B cell (primary cell): ENCODE measurements around the gene ASPHD1. TPM values are rescaled to one million over a fixed set of nuclear protein-coding genes. Genes with fewer than 3 reads are reported as not detected.

ENCODE experiments used
- ATAC-seq: fragments of 200-7000 bp; cut with Tn5 transposase; one replicate; pipeline ENCODE4 v1.10.0; 2021; ENCODE audit warnings: low read depth, mild to moderate bottlenecking, moderate number of reproducible peaks, moderate library complexity
- CTCF ChIA-PET: fragments of 350-600 bp; sonication (Branson Sonifier 250); formaldehyde crosslinking; loops from one replicate; lab custom pipeline; 2021; ENCODE audit warnings: antibody characterized with exemption, inconsistent platforms; lab: Charles Lee
- POLR2A ChIA-PET: fragments of 350-600 bp; sonication (Branson Sonifier 250); formaldehyde crosslinking; loops from one replicate; lab custom pipeline; 2021; ENCODE audit warnings: antibody characterized with exemption; lab: Charles Lee
- DNase-seq: peaks from one replicate; pipeline ENCODE4 v3.0.0; 2013
- H2AFZ ChIP-seq: 2 replicates; pipeline ENCODE4 v1.6.1; 2012; ENCODE audit warnings: mild to moderate bottlenecking, low read depth, low read length; ENCODE audit not compliant: insufficient read depth, poor library complexity, severe bottlenecking
- H3K27ac ChIP-seq, 2 donors: 1 replicate in 1 of 2; 2 replicates in 1 of 2; pipeline ENCODE4 v1.5.1; 2012 to 2013; ENCODE audit warnings: low read length in 2 of 2, mild to moderate bottlenecking in 2 of 2, moderate library complexity in 1 of 2
- H3K27me3 ChIP-seq, 4 experiments: fragments of 200-600 bp in 1 of 4; sonication (generic) in 1 of 4; replicated peaks in 1 of 4; 1 replicate in 2 of 4; 2 replicates in 2 of 4; pipeline versions ENCODE4 v1.6.1 to v1.7.0; 2013 to 2016; ENCODE audit warnings: low read length in 3 of 4, mild to moderate bottlenecking in 2 of 4, mixed read lengths in 1 of 4, moderate library complexity in 1 of 4; ENCODE audit not compliant: insufficient read depth in 4 of 4, control insufficient read depth in 3 of 4; ENCODE audit errors: control extremely low read depth in 1 of 4
- H3K36me3 ChIP-seq, 2 experiments: replicated peaks in 1 of 2; 1 replicate in 1 of 2; 2 replicates in 1 of 2; pipeline versions ENCODE4 v1.6.1 to v1.7.1; 2013; ENCODE audit warnings: low read length in 1 of 2; ENCODE audit not compliant: insufficient read depth in 2 of 2, control insufficient read depth in 1 of 2; ENCODE audit errors: control extremely low read depth in 1 of 2, extremely low read depth in 1 of 2
- H3K4me1 ChIP-seq, 2 donors: fragments of 200-600 bp in 1 of 2; sonication (generic) in 1 of 2; 1 replicate in 1 of 2; 2 replicates in 1 of 2; pipeline versions ENCODE4 v1.5.1 to v1.6.1; 2013 to 2017; ENCODE audit warnings: low read length in 2 of 2; ENCODE audit not compliant: control insufficient read depth in 2 of 2, insufficient read depth in 2 of 2
- H3K4me2 ChIP-seq: replicated peaks from 2 replicates; pipeline ENCODE3; 2012; ENCODE audit warnings: mild to moderate bottlenecking, low read depth, low read length; ENCODE audit not compliant: poor library complexity, severe bottlenecking
- H3K4me3 ChIP-seq, 5 experiments: fragments of 200-600 bp in 1 of 5; sonication (generic) in 1 of 5; 1 replicate in 3 of 5; 2 replicates in 2 of 5; pipeline versions ENCODE4 v1.5.1 to v1.7.0; 2011 to 2016; ENCODE audit warnings: low read length in 4 of 5, mild to moderate bottlenecking in 4 of 5, low read depth in 2 of 5, control low read depth in 1 of 5, moderate library complexity in 1 of 5; ENCODE audit not compliant: insufficient read depth in 1 of 5; ENCODE audit errors: control extremely low read depth in 1 of 5, extremely low read depth in 1 of 5
- H3K79me2 ChIP-seq: fragments of 200-600 bp; sonication (generic); one replicate; pipeline ENCODE4 v1.6.0; 2016; ENCODE audit warnings: low read length; ENCODE audit not compliant: control insufficient read depth, insufficient read depth
- H3K9ac ChIP-seq: fragments of 200-600 bp; sonication (generic); 2 replicates; pipeline ENCODE4 v1.6.1; 2017; ENCODE audit warnings: mild to moderate bottlenecking, low read length, moderate library complexity
- H3K9me3 ChIP-seq, 3 donors: one replicate each; pipeline versions ENCODE4 v1.6.1 to v1.7.1; 2013; ENCODE audit warnings: low read length in 2 of 3; ENCODE audit not compliant: control insufficient read depth in 2 of 3, insufficient read depth in 1 of 3; ENCODE audit errors: control extremely low read depth in 1 of 3
- H4K20me1 ChIP-seq: 2 replicates; pipeline ENCODE4 v1.6.0; 2012; ENCODE audit warnings: mild to moderate bottlenecking, low read length; ENCODE audit not compliant: insufficient read depth, control insufficient read depth, poor library complexity, severe bottlenecking
- H3K27ac Mint-ChIP-seq: one replicate; pipeline ENCODE4 v1.8.0; 2021; ENCODE audit warnings: mixed read lengths
- H3K27me3 Mint-ChIP-seq: one replicate; pipeline ENCODE4 v1.8.0; 2021; ENCODE audit warnings: mixed read lengths
- H3K4me1 Mint-ChIP-seq: one replicate; pipeline ENCODE4 v1.8.0; 2021; ENCODE audit warnings: mixed read lengths
- H3K4me3 Mint-ChIP-seq: one replicate; pipeline ENCODE4 v1.8.0; 2021; ENCODE audit warnings: mixed read lengths
- H3K9me3 Mint-ChIP-seq: one replicate; pipeline ENCODE4 v1.8.0; 2022; ENCODE audit warnings: mixed read lengths; ENCODE audit not compliant: insufficient read depth
- CTCF ChIP-seq: fragments of 200-600 bp; IDR thresholded peaks from one replicate; pipeline ENCODE4 v1.8.0; 2022; ENCODE audit warnings: antibody characterized with exemption, mild to moderate bottlenecking
- EZH2 ChIP-seq: IDR thresholded peaks from 2 replicates; pipeline ENCODE4 v1.6.1; 2012; ENCODE audit warnings: borderline replicate concordance, low read depth, mild to moderate bottlenecking, moderate library complexity, low read length; ENCODE audit not compliant: insufficient read depth, poor library complexity, severe bottlenecking
- WGBS: methylation state at CpG from one replicate; pipeline ENCODE4 v1.1.5; 2013; ENCODE audit warnings: missing lambda C conversion rate; ENCODE audit not compliant: insufficient coverage; 5-methylcytosine and 5-hydroxymethylcytosine counted together
- intact Hi-C: fragments of 100-400 bp; cut with micrococcal nuclease; formaldehyde crosslinking; loops from one replicate; pipeline ENCODE4 v1.10.0; 2022
- polyA plus RNA-seq: library from polyadenylated mRNA; depleted of rRNA; stranded (reverse); fragments of >200 nt; gene quantifications from 2 replicates; pipeline ENCODE4 v1.2.3, GENCODE V29; 2012
- total RNA-seq, 2 donors: library from RNA; stranded (reverse); fragments of 120-200 nt in 1 of 2; gene quantifications; 1 replicate in 1 of 2; 2 replicates in 1 of 2; pipeline versions ENCODE4 v1.2.3 to v1.2.4, GENCODE V29; 2013 to 2022

ASPHD1 gene
- total and polyA plus RNA-seq, 2 donors (not counting 1 experiment from before 2014, with no cell fraction given): not detected

GRCh38 chr16:29903590-29903989, 3.3 kb downstream of the ASPHD1 start:
- intact Hi-C loops: loop anchor here (10.0 kb wide), 1 partner anchor 209 kb away; no protein-coding TSS in a partner anchor
- peaks cover 10% of the 10 kb centered on the region for H3K27me3 Mint-ChIP-seq
- H3K9me3 Mint-ChIP-seq: no peaks in the 10 kb centered on the region
- DNase-seq (no peak), ATAC-seq (no peak)
- H4K20me1 ChIP-seq: no peaks in the 10 kb centered on the region
- peaks cover 3% of the 10 kb centered on the region for H3K4me1 Mint-ChIP-seq
- CTCF ChIA-PET: no interaction called here
- no peak overlapping the region for H3K4me3 ChIP-seq
- no peak overlapping the region for H3K27ac ChIP-seq
- peaks cover 12 to 15% of the 10 kb centered on the region in 2 donors for H3K4me1 ChIP-seq
- no peak overlapping the region for H3K27ac Mint-ChIP-seq
- peaks cover 0 to 2% of the 10 kb centered on the region in 2 experiments for H3K36me3 ChIP-seq
- POLR2A ChIA-PET: no interaction called here
- 53% methylated on average over 4 of the region's 4 CpGs for WGBS
- H3K27me3 ChIP-seq: peaks cover 0 to 23% (median 11%) of the 10 kb centered on the region in 4 experiments
- no peak overlapping the region for H3K4me2 ChIP-seq
- no peak overlapping the region for H3K4me3 Mint-ChIP-seq
- TF ChIP-seq EZH2 (no peak), CTCF (no peak)
- no peak overlapping the region for H3K9ac ChIP-seq
- peaks cover 0 to 11% (median 0%) of the 10 kb centered on the region in 3 donors for H3K9me3 ChIP-seq
- H3K79me2 ChIP-seq: no peaks in the 10 kb centered on the region
- H2AFZ ChIP-seq: no peak overlapping the region

GRCh38 chr16:29904947-29905346, 4.7 kb downstream of the ASPHD1 start:
- no peak overlapping the region for H3K4me3 ChIP-seq
- peaks cover 0 to 2% of the 10 kb centered on the region in 2 experiments for H3K36me3 ChIP-seq
- ATAC-seq: no peak
- DNase-seq: no peak
- peaks cover 0 to 11% (median 5%) of the 10 kb centered on the region in 4 experiments for H3K27me3 ChIP-seq
- no peak overlapping the region for H3K9ac ChIP-seq
- intact Hi-C loops: loop anchor here (10.0 kb wide), 1 partner anchor 210 kb away; no protein-coding TSS in a partner anchor
- no peak overlapping the region for H3K4me2 ChIP-seq
- H3K4me1 ChIP-seq: peaks cover 5 to 7% of the 10 kb centered on the region in 2 donors
- no peaks in the 10 kb centered on the region for H3K79me2 ChIP-seq
- Mint-ChIP-seq H3K27ac (no peak overlapping the region), H3K27me3 (peaks cover 8% of the 10 kb centered on the region), H3K4me1 (peaks cover 5% of the 10 kb centered on the region), H3K9me3 (no peaks in the 10 kb centered on the region), H3K4me3 (no peak overlapping the region)
- TF ChIP-seq EZH2: no peak
- TF ChIP-seq CTCF: no peak
- WGBS: 100% methylated on average over 1 of the region's 7 CpGs
- no peak overlapping the region for H3K27ac ChIP-seq
- CTCF ChIA-PET: no interaction called here
- no peaks in the 10 kb centered on the region for H4K20me1 ChIP-seq
- H2AFZ ChIP-seq: no peak overlapping the region
- H3K9me3 ChIP-seq: no peaks in the 10 kb centered on the region
- POLR2A ChIA-PET: interaction anchor here (0.7 kb wide), 1 partner anchor 12 kb away, joined by 9 read pairs; no protein-coding TSS in a partner anchor
